Measurements from ENCODE around the gene PPOX. TPM values are rescaled to one million over a fixed set of nuclear protein-coding genes. Genes with fewer than 3 reads are reported as not detected.

PPOX gene
- total RNA-seq, 2 donors from 2014 or later = 15.0 to 16.8 TPM

GRCh38 chr1:161172349-161172748 is 6.1 kb downstream of the PPOX start:
- no peak for DNase-seq (ENCODE audit: low spot score)
- intact Hi-C loops (cut with DNase I) = no loop called here

- intact Hi-C loops (cut with DNase I) = no loop called here
- peak; percentile 82 for DNase-seq (ENCODE audit: low spot score)
Measured at GRCh38 chr1:161172776-161173376, 6.7 kb downstream of the PPOX start.

- intact Hi-C loops (cut with DNase I) = no loop called here
- peak; percentile 65 for DNase-seq (ENCODE audit: low spot score)
Measured at GRCh38 chr1:161173711-161174110, 7.5 kb downstream of the PPOX start.

- intact Hi-C loops (cut with DNase I) = loop anchor here in 1 of 2 donors (1.0 kb wide), 1 partner anchor 27 kb away; no protein-coding TSS in a partner anchor
- DNase-seq (ENCODE audit: low spot score) = peak; percentile 75
Measured at GRCh38 chr1:161174911-161175310, 8.7 kb downstream of the PPOX start.

- DNase-seq (ENCODE audit: low spot score) = peak; percentile 73
- intact Hi-C loops (cut with DNase I) = loop anchor here in 1 of 2 donors (1.0 kb wide), 1 partner anchor 28 kb away; no protein-coding TSS in a partner anchor
Measured at GRCh38 chr1:161175771-161176453, 9.7 kb downstream of the PPOX start.

- DNase-seq (ENCODE audit: low spot score) = peak; percentile 54
- intact Hi-C loops (cut with DNase I) = no loop called here
Measured at GRCh38 chr1:161176468-161177111, 10.4 kb downstream of the PPOX start.

- intact Hi-C loops (cut with DNase I) = no loop called here
- peak; percentile 96 for DNase-seq (ENCODE audit: low spot score)
Measured at GRCh38 chr1:161177112-161177935, 11.1 kb downstream of the PPOX start, which contains the start of gene B4GALT3. Gene B4GALT3, minus strand, starts transcription at chr1:161177507. Its CDS starts 1,447 bp downstream, at chr1:161176060.

- intact Hi-C loops (cut with DNase I) = no loop called here
- no peak for DNase-seq (ENCODE audit: low spot score)
Measured at GRCh38 chr1:161177936-161178244, 11.7 kb downstream of the PPOX start.

- intact Hi-C loops (cut with DNase I) = no loop called here
Measured at GRCh38 chr1:161179698-161180097, 13.5 kb downstream of the PPOX start.

GRCh38 chr1:161180639-161181038 is 14.4 kb downstream of the PPOX start:
- intact Hi-C loops (cut with DNase I) = no loop called here
- DNase-seq (ENCODE audit: low spot score) = no peak

More at GRCh38 chr1:161179698-161180097, 13.5 kb downstream of the PPOX start:
- DNase-seq (ENCODE audit: low spot score) = no peak

- DNase-seq (ENCODE audit: low spot score) = peak; percentile 31
- intact Hi-C loops (cut with DNase I) = no loop called here
Measured at GRCh38 chr1:161182214-161182613, 16.0 kb downstream of the PPOX start.

- DNase-seq (ENCODE audit: low spot score) = peak; percentile 90
- intact Hi-C loops (cut with DNase I) = no loop called here
Measured at GRCh38 chr1:161185282-161185682, 19.1 kb downstream of the PPOX start.

- peak; percentile 15 for DNase-seq (ENCODE audit: low spot score)
- intact Hi-C loops (cut with DNase I) = no loop called here
Measured at GRCh38 chr1:161185732-161186311, 19.6 kb downstream of the PPOX start.

- intact Hi-C loops (cut with DNase I) = no loop called here
- peak; percentile 50 for DNase-seq (ENCODE audit: low spot score)
Measured at GRCh38 chr1:161187311-161187710, 21.1 kb downstream of the PPOX start.

GRCh38 chr1:161188381-161188780 is 22.2 kb downstream of the PPOX start:
- no peak for DNase-seq (ENCODE audit: low spot score)
- intact Hi-C loops (cut with DNase I) = no loop called here

- peak; percentile 52 for DNase-seq (ENCODE audit: low spot score)
Measured at GRCh38 chr1:161189036-161189435, 22.8 kb downstream of the PPOX start.

GRCh38 chr1:161190962-161191521 is 24.8 kb downstream of the PPOX start:
- peak; percentile 73 for DNase-seq (ENCODE audit: low spot score)
- intact Hi-C loops (cut with DNase I) = loop anchor here (5.0 to 10.0 kb wide), 2 partner anchors 194 to 776 kb away; no protein-coding TSS in a partner anchor

More at GRCh38 chr1:161189036-161189435, 22.8 kb downstream of the PPOX start:
- intact Hi-C loops (cut with DNase I) = no loop called here

GRCh38 chr1:161191971-161192370 is 25.7 kb downstream of the PPOX start:
- DNase-seq (ENCODE audit: low spot score) = peak; percentile 59
- intact Hi-C loops (cut with DNase I) = loop anchor here (5.0 to 10.0 kb wide), 2 partner anchors 193 to 775 kb away; no protein-coding TSS in a partner anchor
